OCI-LY1 (cell line): ENCODE results near the gene KRTAP5-4.

Experiments used
- CTCF ChIP-seq: fragments of 200-600 bp; sonication (generic), shearing (Covaris generic); IDR thresholded peaks from 2 replicates; pipeline ENCODE4 v1.5.1; 2017; ENCODE audit warnings: mild to moderate bottlenecking, antibody characterized with exemption, low read length, moderate library complexity, mixed read lengths
- EZH2 ChIP-seq: fragments of 200-600 bp; sonication (generic), shearing (Covaris generic); IDR thresholded peaks from 2 replicates; pipeline ENCODE4 v1.8.0; 2017; ENCODE audit warnings: borderline replicate concordance, mixed run types, mild to moderate bottlenecking, antibody characterized with exemption, low read length, moderate library complexity, mixed read lengths

GRCh38 chr11:1597331-1597993, 24.5 kb downstream of the KRTAP5-4 start:
- TF ChIP-seq CTCF (no peak), EZH2 (no peak)
